KMS-11 (cell line): ENCODE measurements around the gene SDF2L1.
"Not testable (repeated sequence)": the region's sequence is repeated elsewhere in the genome, so short reads cannot be mapped to it uniquely, and the experiment has no call there.

Source experiments
- H2AFZ ChIP-seq: fragments of 200-600 bp; sonication (generic); 2 replicates; pipeline ENCODE4 v1.6.1; 2016; ENCODE audit warnings: antibody characterized with exemption, mixed run types, low read depth
- H3K27ac ChIP-seq: fragments of 200-600 bp; sonication (generic); 2 replicates; pipeline ENCODE4 v1.6.1; 2016; ENCODE audit warnings: mild to moderate bottlenecking, mixed run types
- H3K27me3 ChIP-seq: fragments of 200-600 bp; sonication (generic); 2 replicates; pipeline ENCODE4 v1.6.1; 2017; ENCODE audit warnings: mild to moderate bottlenecking, low read depth, mixed run types, moderate library complexity; ENCODE audit not compliant: insufficient read depth
- H3K36me3 ChIP-seq: fragments of 200-600 bp; sonication (generic); 2 replicates; pipeline ENCODE4 v1.6.1; 2017; ENCODE audit warnings: mild to moderate bottlenecking, mixed run types; ENCODE audit not compliant: insufficient read depth
- H3K4me1 ChIP-seq: fragments of 200-600 bp; sonication (generic); 2 replicates; pipeline ENCODE4 v1.6.1; 2016; ENCODE audit warnings: mild to moderate bottlenecking, low read depth, mixed run types; ENCODE audit not compliant: poor library complexity, severe bottlenecking
- H3K4me2 ChIP-seq: fragments of 200-600 bp; sonication (generic); 2 replicates; pipeline ENCODE4 v1.7.0; 2016; ENCODE audit warnings: mild to moderate bottlenecking, mixed run types
- H3K4me3 ChIP-seq: fragments of 200-600 bp; sonication (generic); IDR thresholded peaks from 2 replicates; pipeline ENCODE4 v1.6.1; 2017; ENCODE audit warnings: low read depth, low read length, mixed read lengths; ENCODE audit not compliant: insufficient read depth
- H3K79me2 ChIP-seq: fragments of 200-600 bp; sonication (generic); 2 replicates; pipeline ENCODE4 v1.6.1; 2016; ENCODE audit warnings: low read depth, mixed run types; ENCODE audit not compliant: insufficient read depth
- H3K9ac ChIP-seq: fragments of 200-600 bp; sonication (generic); 2 replicates; pipeline ENCODE4 v1.6.1; 2016; ENCODE audit warnings: mild to moderate bottlenecking, mixed run types
- H4K20me1 ChIP-seq: fragments of 200-600 bp; sonication (generic); 2 replicates; pipeline ENCODE4 v1.6.1; 2016; ENCODE audit warnings: mild to moderate bottlenecking, mixed run types; ENCODE audit not compliant: insufficient read depth
- CTCF ChIP-seq: fragments of 200-600 bp; sonication (generic); conservative IDR thresholded peaks from 2 replicates; pipeline ENCODE4 v1.6.1; 2017; ENCODE audit warnings: low read depth, mild to moderate bottlenecking, antibody characterized with exemption, low read length, moderate library complexity, mixed read lengths

Gene SDF2L1

GRCh38 chr22:21672107-21672629, 30.1 kb downstream of the SDF2L1 start:
- Histone ChIP-seq H3K4me2 (no peak overlapping the region), H3K4me3 (no peak overlapping the region), H3K27me3 (no peaks in the 10 kb centered on the region), H3K27ac (no peak overlapping the region), H4K20me1 (no peaks in the 10 kb centered on the region), H3K9ac (no peak overlapping the region), H2AFZ (no peak overlapping the region), H3K36me3 (no peaks in the 10 kb centered on the region; the same call in 1 of the 2 replicates), H3K79me2 (peaks cover 13% of the 10 kb centered on the region; the same call in 1 of the 2 replicates), H3K4me1 (no peaks in the 10 kb centered on the region)
- TF ChIP-seq CTCF: no peak

GRCh38 chr22:21673534-21674321, 31.6 kb downstream of the SDF2L1 start:
- peaks cover 3% of the 10 kb centered on the region for H3K4me1 ChIP-seq

GRCh38 chr22:21674638-21675245, 32.6 kb downstream of the SDF2L1 start:
- Histone ChIP-seq H3K9ac (no peak overlapping the region), H4K20me1 (no peaks in the 10 kb centered on the region), H2AFZ (no peak overlapping the region), H3K27ac (no peak overlapping the region), H3K4me2 (no peak overlapping the region), H3K79me2 (no peaks in the 10 kb centered on the region), H3K4me1 (peaks cover 9% of the 10 kb centered on the region), H3K27me3 (no peaks in the 10 kb centered on the region), H3K36me3 (no peaks in the 10 kb centered on the region; the same call in 1 of the 2 replicates), H3K4me3 (no peak overlapping the region)
- TF ChIP-seq CTCF: no peak

More at GRCh38 chr22:21673534-21674321, 31.6 kb downstream of the SDF2L1 start:
- no peak overlapping the region for H3K27ac ChIP-seq
- no peaks in the 10 kb centered on the region for H4K20me1 ChIP-seq
- TF ChIP-seq CTCF: no peak
- no peak overlapping the region for H3K9ac ChIP-seq
- H3K79me2 ChIP-seq: peaks cover 3% of the 10 kb centered on the region; the same call in 1 of the 2 replicates
- H3K27me3 ChIP-seq: no peaks in the 10 kb centered on the region
- H3K36me3 ChIP-seq: no peaks in the 10 kb centered on the region; the same call in 1 of the 2 replicates
- H2AFZ ChIP-seq: no peak overlapping the region
- H3K4me3 ChIP-seq: no peak overlapping the region
- no peak overlapping the region for H3K4me2 ChIP-seq

- no peak for TF ChIP-seq CTCF
- Histone ChIP-seq H3K4me1 (peaks cover 9% of the 10 kb centered on the region), H3K4me3 (no peak overlapping the region), H3K27me3 (no peaks in the 10 kb centered on the region), H2AFZ (no peak overlapping the region), H3K36me3 (no peaks in the 10 kb centered on the region; the same call in 1 of the 2 replicates), H3K4me2 (no peak overlapping the region), H3K79me2 (no peaks in the 10 kb centered on the region), H4K20me1 (no peaks in the 10 kb centered on the region), H3K27ac (no peak overlapping the region), H3K9ac (no peak overlapping the region)
Measured at GRCh38 chr22:21677606-21678443, 35.7 kb downstream of the SDF2L1 start.

- H3K36me3 ChIP-seq, H2AFZ ChIP-seq, H3K4me2 ChIP-seq, H3K27ac ChIP-seq, H3K4me1 ChIP-seq, H4K20me1 ChIP-seq, H3K4me3 ChIP-seq, H3K9ac ChIP-seq, H3K27me3 ChIP-seq, H3K79me2 ChIP-seq: not testable (repeated sequence)
Measured at GRCh38 chr22:21678842-21679241, 36.7 kb downstream of the SDF2L1 start.
